ENCODE results near the gene FLII. TPM values are rescaled to one million over a fixed set of nuclear protein-coding genes. Genes with fewer than 3 reads are reported as not detected.

Gene FLII
- total RNA-seq, 1 experiment from 2014 or later = 430 TPM

DNA sequence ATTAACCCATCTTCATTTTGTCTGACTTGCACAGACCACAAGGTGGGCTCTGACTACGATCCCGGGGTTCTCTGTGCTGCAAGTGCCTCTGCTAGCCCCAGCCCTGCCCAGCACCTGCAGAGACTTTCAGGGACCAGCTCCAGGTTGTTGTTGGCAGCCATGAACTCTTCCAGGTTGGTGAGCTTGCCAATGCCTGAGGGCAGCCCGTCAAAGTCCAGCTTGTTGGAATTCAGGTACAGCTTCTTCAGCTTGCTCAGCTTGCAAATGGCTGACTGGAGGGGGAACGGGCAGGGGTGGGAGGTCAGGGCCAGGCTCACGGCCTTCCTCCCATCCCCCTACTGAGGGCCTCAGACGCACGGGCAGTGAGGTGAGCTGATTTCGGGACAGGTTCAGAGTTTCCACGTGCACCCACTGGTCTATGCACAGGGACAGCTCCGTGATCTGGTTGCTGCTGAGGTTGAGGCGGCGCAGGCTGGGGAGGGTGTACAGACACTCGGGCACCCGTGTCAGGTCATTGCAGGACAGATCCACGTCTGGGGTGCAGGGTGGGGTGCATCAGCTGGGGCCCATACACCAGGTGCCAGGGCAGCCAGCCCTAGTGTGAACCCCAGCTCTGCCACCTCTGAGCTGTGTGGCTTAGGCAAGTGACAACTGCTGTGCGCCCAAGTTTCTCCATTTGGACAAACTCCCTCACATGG, 5.2 kb downstream of the FLII start:
- BruUV-seq (replicated peaks) = no TSS peak
- peaks cover 52% of the 10 kb centered on the region for H3K36me3 ChIP-seq (ENCODE audit: low read depth)
- CTCF ChIA-PET = no interaction called here

DNA sequence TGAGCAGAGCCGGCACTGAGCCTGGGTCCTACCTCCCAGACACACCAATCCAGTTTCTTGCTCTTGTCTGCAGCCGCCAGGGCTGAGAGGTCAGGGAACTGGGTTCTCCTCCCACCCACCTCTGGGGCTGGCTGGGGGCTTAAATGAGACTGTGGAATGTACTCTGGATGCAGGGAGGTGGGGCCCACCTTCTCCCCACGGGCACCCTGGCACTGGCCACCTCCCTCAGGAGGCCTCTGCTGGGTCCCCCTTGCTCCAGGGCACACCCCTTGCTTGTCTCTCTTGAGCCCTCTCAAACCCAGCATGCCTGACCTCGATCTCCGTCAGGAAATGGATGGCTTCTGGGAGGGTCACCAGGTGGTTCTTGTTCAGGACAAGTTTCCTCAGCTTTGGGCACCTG, 6.4 kb downstream of the FLII start:
- no peaks in the 10 kb centered on the region for H3K27me3 ChIP-seq (ENCODE audit: insufficient read depth, low read depth)
- H3K27ac ChIP-seq = no peak overlapping the region
- no peaks in the 10 kb centered on the region for H3K9me3 ChIP-seq (ENCODE audit: insufficient read depth, low read depth)
- H3K36me3 ChIP-seq (ENCODE audit: low read depth) = peaks cover 52% of the 10 kb centered on the region
- CTCF ChIA-PET = no interaction called here
- TF ChIP-seq EZH2 (IDR thresholded peaks at IDR 0.05; ENCODE audit: low read depth) = no peak
- H3K4me2 ChIP-seq = no peak overlapping the region
- H3K4me1 ChIP-seq (replicated peaks; ENCODE audit: insufficient read depth) = peaks cover 12% of the 10 kb centered on the region
- H3F3A ChIP-seq (ENCODE audit: insufficient read depth, low read depth) = peaks cover 35% of the 10 kb centered on the region
- intact Hi-C loops (cut with micrococcal nuclease; ENCODE audit: unreplicated experiment) = no loop called here
- no TSS peak for BruUV-seq (replicated peaks)
- no peak overlapping the region for H3K4me3 ChIP-seq
- POLR2A ChIA-PET (ENCODE audit: unreplicated experiment) = no interaction called here
- peaks cover 44% of the 10 kb centered on the region for H4K20me1 ChIP-seq (ENCODE audit: insufficient read depth)
- H3K9me2 ChIP-seq (ENCODE audit: insufficient read depth) = no peaks in the 10 kb centered on the region
- DNase-seq = no peak
- H2AFZ ChIP-seq = no peak overlapping the region
- peaks cover 25% of the 10 kb centered on the region for H3K79me2 ChIP-seq (ENCODE audit: low read depth)

More for the DNA sequence above, 5.2 kb downstream of the FLII start:
- TF ChIP-seq EZH2 (IDR thresholded peaks at IDR 0.05; ENCODE audit: low read depth) = no peak
- TF ChIP-seq, protein P1, sequence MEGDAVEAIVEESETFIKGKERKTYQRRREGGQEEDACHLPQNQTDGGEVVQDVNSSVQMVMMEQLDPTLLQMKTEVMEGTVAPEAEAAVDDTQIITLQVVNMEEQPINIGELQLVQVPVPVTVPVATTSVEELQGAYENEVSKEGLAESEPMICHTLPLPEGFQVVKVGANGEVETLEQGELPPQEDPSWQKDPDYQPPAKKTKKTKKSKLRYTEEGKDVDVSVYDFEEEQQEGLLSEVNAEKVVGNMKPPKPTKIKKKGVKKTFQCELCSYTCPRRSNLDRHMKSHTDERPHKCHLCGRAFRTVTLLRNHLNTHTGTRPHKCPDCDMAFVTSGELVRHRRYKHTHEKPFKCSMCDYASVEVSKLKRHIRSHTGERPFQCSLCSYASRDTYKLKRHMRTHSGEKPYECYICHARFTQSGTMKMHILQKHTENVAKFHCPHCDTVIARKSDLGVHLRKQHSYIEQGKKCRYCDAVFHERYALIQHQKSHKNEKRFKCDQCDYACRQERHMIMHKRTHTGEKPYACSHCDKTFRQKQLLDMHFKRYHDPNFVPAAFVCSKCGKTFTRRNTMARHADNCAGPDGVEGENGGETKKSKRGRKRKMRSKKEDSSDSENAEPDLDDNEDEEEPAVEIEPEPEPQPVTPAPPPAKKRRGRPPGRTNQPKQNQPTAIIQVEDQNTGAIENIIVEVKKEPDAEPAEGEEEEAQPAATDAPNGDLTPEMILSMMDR (conservative IDR thresholded peaks at IDR 0.05) = no peak
- Histone ChIP-seq H2AFZ (no peak overlapping the region), H3K27ac (no peak overlapping the region), H3K79me2 (ENCODE audit: low read depth) (peaks cover 32% of the 10 kb centered on the region), H3K4me1 (replicated peaks; ENCODE audit: insufficient read depth) (peaks cover 12% of the 10 kb centered on the region), H3K4me2 (no peak overlapping the region), H3F3A (ENCODE audit: insufficient read depth, low read depth) (peaks cover 37% of the 10 kb centered on the region), H3K27me3 (ENCODE audit: insufficient read depth, low read depth) (no peaks in the 10 kb centered on the region), H4K20me1 (ENCODE audit: insufficient read depth) (peaks cover 32% of the 10 kb centered on the region), H3K9me3 (ENCODE audit: insufficient read depth, low read depth) (no peaks in the 10 kb centered on the region), H3K9me2 (ENCODE audit: insufficient read depth) (no peaks in the 10 kb centered on the region), H3K4me3 (no peak overlapping the region)
- intact Hi-C loops (cut with micrococcal nuclease; ENCODE audit: unreplicated experiment) = no loop called here
- POLR2A ChIA-PET (ENCODE audit: unreplicated experiment) = interaction anchor here (0.7 kb wide), 1 partner anchor 23 kb away, joined by 5 read pairs; no protein-coding TSS in a partner anchor
- DNase-seq = no peak

DNA sequence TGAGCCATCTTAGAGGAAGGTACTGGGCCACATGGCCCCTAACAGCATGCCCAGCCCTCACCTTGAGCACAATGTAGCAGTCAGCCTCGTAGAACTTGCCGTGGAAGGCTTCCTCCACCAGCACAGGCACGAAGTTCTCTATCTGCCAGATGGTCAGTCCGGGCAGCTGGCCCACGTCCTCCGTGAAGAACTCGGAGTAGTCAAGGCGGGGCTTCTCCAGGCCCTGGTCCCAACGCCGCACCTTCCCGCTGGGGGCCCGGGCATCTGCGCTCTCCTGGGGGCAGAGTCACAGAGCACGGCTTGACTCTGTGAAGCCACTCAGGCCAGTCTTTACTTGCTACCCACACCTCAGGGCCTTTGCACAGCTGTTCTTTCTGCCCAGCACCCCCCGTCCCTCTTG, 7.3 kb downstream of the FLII start:
- Histone ChIP-seq H3K79me2 (ENCODE audit: low read depth) (peaks cover 16% of the 10 kb centered on the region), H3K9me2 (ENCODE audit: insufficient read depth) (no peaks in the 10 kb centered on the region), H3K27ac (no peak overlapping the region), H3K4me1 (replicated peaks; ENCODE audit: insufficient read depth) (peaks cover 3% of the 10 kb centered on the region; the same call in 1 of the 2 replicates), H3K4me3 (no peak overlapping the region), H3K36me3 (ENCODE audit: low read depth) (peaks cover 55% of the 10 kb centered on the region), H3K27me3 (ENCODE audit: insufficient read depth, low read depth) (no peaks in the 10 kb centered on the region), H3K4me2 (no peak overlapping the region), H3K9me3 (ENCODE audit: insufficient read depth, low read depth) (no peaks in the 10 kb centered on the region), H2AFZ (no peak overlapping the region), H4K20me1 (ENCODE audit: insufficient read depth) (peaks cover 43% of the 10 kb centered on the region), H3F3A (ENCODE audit: insufficient read depth, low read depth) (peaks cover 34% of the 10 kb centered on the region; the same call in 1 of the 2 replicates)
- TF ChIP-seq EZH2 (IDR thresholded peaks at IDR 0.05; ENCODE audit: low read depth) = no peak
- TF ChIP-seq, protein P1 (conservative IDR thresholded peaks at IDR 0.05) = no peak
- no TSS peak for BruUV-seq (replicated peaks)
- ChIA-PET POLR2A (ENCODE audit: unreplicated experiment) (no interaction called here), CTCF (no interaction called here)
- no peak for DNase-seq
- intact Hi-C loops (cut with micrococcal nuclease; ENCODE audit: unreplicated experiment) = no loop called here
